Measurements from ENCODE around the gene POLR3GL. TPM values are rescaled to one million over a fixed set of nuclear protein-coding genes. Genes with fewer than 3 reads are reported as not detected.

Gene POLR3GL
- polyA plus RNA-seq, 1 donor (not counting 4 experiments of a cell fraction or from before 2014, with no cell fraction given), result 14.0 TPM

DNA sequence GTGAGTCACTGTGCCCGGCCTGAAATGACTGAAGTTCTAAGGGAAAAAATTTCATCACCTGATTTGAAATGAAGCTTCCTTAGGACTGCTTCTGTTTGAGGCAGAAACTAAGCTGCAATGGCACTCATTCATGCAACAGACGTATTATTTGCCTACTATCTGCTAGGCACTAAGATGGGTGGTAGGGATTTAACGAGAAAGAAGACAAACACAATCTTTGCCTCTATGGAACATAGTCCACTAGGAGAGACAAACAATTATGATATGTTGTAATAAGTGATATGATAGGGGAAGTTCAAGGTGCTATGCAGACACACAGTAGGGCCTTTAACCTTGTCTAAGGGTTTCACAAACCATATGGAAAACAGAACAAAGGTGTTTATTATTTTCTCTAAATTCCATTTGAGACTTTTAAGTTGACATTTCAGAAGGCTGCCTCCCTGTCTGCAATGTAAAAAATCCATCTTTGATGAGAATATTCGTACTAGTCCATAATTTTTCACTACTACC, 18.0 kb upstream of the POLR3GL start:
- dilution Hi-C loops (cut with MboI; ENCODE audit: extremely low pct_ligation_motif_present, low sequenced_read_pairs), result no loop called here
- Histone ChIP-seq H3K27ac (ENCODE audit: control insufficient read depth, insufficient read depth, low read length) (no peak overlapping the region), H3K4me1 (ENCODE audit: control insufficient read depth, extremely low read depth, insufficient read depth, low read length) (no peaks in the 10 kb centered on the region), H3K9me3 (ENCODE audit: control insufficient read depth, low read depth, low read length) (no peaks in the 10 kb centered on the region), H3K79me2 (ENCODE audit: control insufficient read depth, insufficient read depth, low read length) (no peaks in the 10 kb centered on the region), H3K36me3 (ENCODE audit: control insufficient read depth in 2 of 2, extremely low read depth in 1 of 2, insufficient read depth in 2 of 2, low read length in 2 of 2) (no peaks in the 10 kb centered on the region), H3K27me3 (ENCODE audit: control insufficient read depth, extremely low read depth, insufficient read depth, low read length) (no peaks in the 10 kb centered on the region), H3K4me2 (ENCODE audit: control insufficient read depth, extremely low read depth, insufficient read depth, low read depth, low read length) (no peak overlapping the region), H2AFZ (ENCODE audit: control insufficient read depth, low read length) (no peak overlapping the region), H3K4me3 (ENCODE audit: control insufficient read depth in 2 of 3, extremely low read depth in 1 of 3, insufficient read depth in 2 of 3, low read depth in 1 of 3, low read length in 3 of 3) (no peak overlapping the region), H4K20me1 (ENCODE audit: control insufficient read depth, extremely low read depth, insufficient read depth, low read length) (no peaks in the 10 kb centered on the region), H3K9me1 (ENCODE audit: control insufficient read depth, extremely low read depth, insufficient read depth, low read length) (no peaks in the 10 kb centered on the region), H3K9ac (ENCODE audit: control insufficient read depth, extremely low read depth, insufficient read depth, low read length) (no peak overlapping the region)
- no peak for DNase-seq (ENCODE audit: low read depth, low spot score)
- no peak for FAIRE-seq
- TF ChIP-seq, protein P1, sequence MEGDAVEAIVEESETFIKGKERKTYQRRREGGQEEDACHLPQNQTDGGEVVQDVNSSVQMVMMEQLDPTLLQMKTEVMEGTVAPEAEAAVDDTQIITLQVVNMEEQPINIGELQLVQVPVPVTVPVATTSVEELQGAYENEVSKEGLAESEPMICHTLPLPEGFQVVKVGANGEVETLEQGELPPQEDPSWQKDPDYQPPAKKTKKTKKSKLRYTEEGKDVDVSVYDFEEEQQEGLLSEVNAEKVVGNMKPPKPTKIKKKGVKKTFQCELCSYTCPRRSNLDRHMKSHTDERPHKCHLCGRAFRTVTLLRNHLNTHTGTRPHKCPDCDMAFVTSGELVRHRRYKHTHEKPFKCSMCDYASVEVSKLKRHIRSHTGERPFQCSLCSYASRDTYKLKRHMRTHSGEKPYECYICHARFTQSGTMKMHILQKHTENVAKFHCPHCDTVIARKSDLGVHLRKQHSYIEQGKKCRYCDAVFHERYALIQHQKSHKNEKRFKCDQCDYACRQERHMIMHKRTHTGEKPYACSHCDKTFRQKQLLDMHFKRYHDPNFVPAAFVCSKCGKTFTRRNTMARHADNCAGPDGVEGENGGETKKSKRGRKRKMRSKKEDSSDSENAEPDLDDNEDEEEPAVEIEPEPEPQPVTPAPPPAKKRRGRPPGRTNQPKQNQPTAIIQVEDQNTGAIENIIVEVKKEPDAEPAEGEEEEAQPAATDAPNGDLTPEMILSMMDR (optimal IDR thresholded peaks at IDR 0.05 in 1 of 3, IDR thresholded peaks at IDR 0.05 in 1 of 3, conservative IDR thresholded peaks at IDR 0.05 in 1 of 3; ENCODE audit: extremely low read depth in 1 of 3, insufficient read depth in 2 of 3, low read length in 3 of 3), result no peak
- TF ChIP-seq EZH2 (IDR thresholded peaks at IDR 0.05; ENCODE audit: low read length), result no peak

DNA sequence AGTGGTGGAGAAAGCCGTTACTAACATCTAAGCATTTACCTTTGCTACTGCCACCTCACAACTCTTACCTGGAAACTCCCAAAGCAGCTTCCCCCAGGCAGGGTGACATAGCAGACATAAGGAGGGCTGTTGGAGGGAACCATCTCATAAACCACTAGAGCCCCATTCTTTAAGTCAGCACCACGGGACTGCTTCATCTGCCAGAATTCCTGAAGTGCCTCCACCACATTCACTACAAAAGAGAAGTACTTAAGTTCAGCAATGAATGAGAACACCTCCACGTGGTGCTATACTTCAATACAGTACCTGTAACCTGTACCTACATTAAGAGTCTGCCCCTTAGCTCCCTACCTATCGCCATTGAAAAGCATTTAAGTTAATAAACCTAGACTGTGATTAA, 16.9 kb upstream of the POLR3GL start:
- Histone ChIP-seq H3K9ac (ENCODE audit: control insufficient read depth, extremely low read depth, insufficient read depth, low read length) (no peak overlapping the region), H3K4me3 (ENCODE audit: control insufficient read depth in 2 of 3, extremely low read depth in 1 of 3, insufficient read depth in 2 of 3, low read depth in 1 of 3, low read length in 3 of 3) (no peak overlapping the region), H3K79me2 (ENCODE audit: control insufficient read depth, insufficient read depth, low read length) (no peaks in the 10 kb centered on the region), H3K4me2 (ENCODE audit: control insufficient read depth, extremely low read depth, insufficient read depth, low read depth, low read length) (no peak overlapping the region), H3K27ac (ENCODE audit: control insufficient read depth, insufficient read depth, low read length) (no peak overlapping the region), H3K9me3 (ENCODE audit: control insufficient read depth, low read depth, low read length) (no peaks in the 10 kb centered on the region), H3K9me1 (ENCODE audit: control insufficient read depth, extremely low read depth, insufficient read depth, low read length) (no peaks in the 10 kb centered on the region), H2AFZ (ENCODE audit: control insufficient read depth, low read length) (no peak overlapping the region), H3K27me3 (ENCODE audit: control insufficient read depth, extremely low read depth, insufficient read depth, low read length) (no peaks in the 10 kb centered on the region), H3K4me1 (ENCODE audit: control insufficient read depth, extremely low read depth, insufficient read depth, low read length) (no peaks in the 10 kb centered on the region), H4K20me1 (ENCODE audit: control insufficient read depth, extremely low read depth, insufficient read depth, low read length) (no peaks in the 10 kb centered on the region), H3K36me3 (ENCODE audit: control insufficient read depth in 2 of 2, extremely low read depth in 1 of 2, insufficient read depth in 2 of 2, low read length in 2 of 2) (no peaks in the 10 kb centered on the region)
- FAIRE-seq (no peak), DNase-seq (ENCODE audit: low read depth, low spot score) (no peak)
- no peak for TF ChIP-seq EZH2 (IDR thresholded peaks at IDR 0.05; ENCODE audit: low read length)
- TF ChIP-seq, protein P1 (optimal IDR thresholded peaks at IDR 0.05 in 1 of 3, IDR thresholded peaks at IDR 0.05 in 1 of 3, conservative IDR thresholded peaks at IDR 0.05 in 1 of 3; ENCODE audit: extremely low read depth in 1 of 3, insufficient read depth in 2 of 3, low read length in 3 of 3), result no peak
- dilution Hi-C loops (cut with MboI; ENCODE audit: extremely low pct_ligation_motif_present, low sequenced_read_pairs), result no loop called here
